NT2/D1 (cell line): Measurements from ENCODE around the gene LGALS4.
"Not testable (repeated sequence)": the region's sequence is repeated elsewhere in the genome, so short reads cannot be mapped to it uniquely, and the experiment has no call there.

Source experiments
- DNase-seq: peaks from one replicate; pipeline ENCODE4 v3.0.0-alpha.2; 2011; ENCODE audit warnings: low read depth, low spot score
- H3K27me3 ChIP-seq: 2 replicates; pipeline ENCODE4 v1.6.0; 2011; ENCODE audit warnings: mild to moderate bottlenecking; ENCODE audit not compliant: insufficient read length, insufficient read depth
- H3K36me3 ChIP-seq: 2 replicates; pipeline ENCODE4 v1.6.1; 2011; ENCODE audit warnings: mild to moderate bottlenecking, low read length, mixed read lengths; ENCODE audit not compliant: insufficient read depth, insufficient read length
- H3K4me1 ChIP-seq: 2 replicates; pipeline ENCODE4 v1.5.1; 2011; ENCODE audit not compliant: insufficient read depth, insufficient read length
- H3K4me3 ChIP-seq: 2 replicates; pipeline ENCODE4 v1.5.1; 2011; ENCODE audit warnings: low read depth; ENCODE audit not compliant: insufficient read length
- H3K9ac ChIP-seq: 2 replicates; pipeline ENCODE4 v1.6.0; 2011; ENCODE audit warnings: low read depth; ENCODE audit not compliant: insufficient read length
- H3K9me3 ChIP-seq: 2 replicates; pipeline ENCODE4 v1.5.1; 2011; ENCODE audit warnings: mild to moderate bottlenecking, low read length; ENCODE audit not compliant: insufficient read depth
- SUZ12 ChIP-seq: IDR thresholded peaks from 2 replicates; pipeline ENCODE4 v1.6.1; 2011; ENCODE audit not compliant: insufficient read length, insufficient read depth; ENCODE audit errors: extremely low read depth
- YY1 ChIP-seq: IDR thresholded peaks from 2 replicates; pipeline ENCODE4 v1.6.1; 2011; ENCODE audit not compliant: insufficient read length, insufficient read depth
- ZNF274 ChIP-seq: IDR thresholded peaks from 2 replicates; pipeline ENCODE4 v1.6.1; 2011; ENCODE audit warnings: mild to moderate bottlenecking, low read depth, low read length

Gene LGALS4

DNA sequence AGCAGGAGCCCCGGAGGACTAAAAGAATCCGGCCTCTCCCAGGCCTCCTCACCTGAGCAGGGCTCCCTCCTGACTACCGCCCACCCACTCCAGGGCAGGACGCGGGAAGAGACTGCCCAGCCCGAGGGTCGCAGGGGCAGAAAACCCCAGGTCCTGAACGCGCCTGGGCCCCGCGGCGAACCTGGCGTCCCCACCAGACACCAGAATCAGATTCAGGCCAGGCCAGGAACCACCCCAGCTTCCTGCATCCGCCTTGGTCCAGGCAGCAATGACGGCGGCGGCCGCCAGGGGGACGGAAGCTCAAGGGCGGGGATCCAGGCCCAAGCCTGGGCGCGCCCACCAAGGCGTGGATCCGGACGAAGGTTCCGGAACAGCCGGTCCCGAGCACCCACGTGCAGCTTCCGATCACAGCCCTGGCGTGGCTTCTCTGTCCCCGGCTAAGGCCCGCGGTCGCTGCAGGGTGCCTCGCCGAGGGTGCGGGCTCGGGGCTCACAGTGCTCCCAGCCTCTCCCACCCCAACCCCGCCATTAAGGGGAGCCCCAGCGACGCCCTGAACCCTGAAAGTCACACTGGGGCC, 43.0 kb downstream of the LGALS4 start:
- DNase-seq, result peak; percentile 5
- Histone ChIP-seq H3K4me3 (peak overlapping the region; percentile 15), H3K9ac (peak overlapping the region; percentile 21), H3K36me3 (no peaks in the 10 kb centered on the region), H3K27me3 (no peaks in the 10 kb centered on the region), H3K4me1 (peaks cover 3% of the 10 kb centered on the region), H3K9me3 (no peaks in the 10 kb centered on the region)
- no peak for TF ChIP-seq SUZ12

DNA sequence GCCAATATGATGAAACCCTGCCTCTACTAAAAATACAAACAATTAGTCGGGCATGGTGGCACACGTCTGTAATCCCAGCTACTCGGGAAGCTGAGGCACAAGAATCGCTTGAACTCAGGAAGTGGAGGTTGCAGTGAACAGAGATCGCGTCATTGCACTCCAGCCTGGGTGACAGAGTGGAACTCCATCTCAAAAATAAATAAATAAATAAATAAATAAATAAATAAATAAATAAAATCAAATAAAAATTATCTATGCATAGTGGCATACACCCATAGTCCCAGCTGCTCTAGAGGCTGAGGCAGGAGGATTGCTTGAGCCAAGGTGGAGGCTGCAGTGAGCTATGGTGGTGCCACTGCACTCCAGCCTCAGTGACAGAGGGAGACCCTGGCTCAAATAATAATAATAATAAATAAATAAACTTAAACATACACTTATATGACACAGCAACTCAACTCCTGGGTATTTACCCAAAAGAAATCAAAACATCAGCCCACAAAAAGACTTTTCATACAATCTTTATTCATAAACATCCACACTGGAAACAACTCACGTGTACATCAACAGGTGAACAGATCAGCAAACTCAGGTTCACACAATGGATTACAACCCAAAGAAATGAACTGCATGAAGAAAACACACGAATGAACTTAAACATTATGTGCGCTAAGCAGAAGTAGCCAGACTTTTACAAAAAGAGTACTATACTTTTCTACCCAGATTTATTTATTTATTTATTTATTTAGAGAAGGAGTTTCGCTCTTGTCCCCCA, 46.3 kb downstream of the LGALS4 start:
- Histone ChIP-seq H3K9ac (no peak overlapping the region), H3K9me3 (no peaks in the 10 kb centered on the region), H3K4me1 (no peaks in the 10 kb centered on the region), H3K4me3 (no peak overlapping the region), H3K27me3 (no peaks in the 10 kb centered on the region), H3K36me3 (no peaks in the 10 kb centered on the region)
- no peak for DNase-seq
- TF ChIP-seq YY1 (no peak), SUZ12 (no peak), ZNF274 (no peak)

DNA sequence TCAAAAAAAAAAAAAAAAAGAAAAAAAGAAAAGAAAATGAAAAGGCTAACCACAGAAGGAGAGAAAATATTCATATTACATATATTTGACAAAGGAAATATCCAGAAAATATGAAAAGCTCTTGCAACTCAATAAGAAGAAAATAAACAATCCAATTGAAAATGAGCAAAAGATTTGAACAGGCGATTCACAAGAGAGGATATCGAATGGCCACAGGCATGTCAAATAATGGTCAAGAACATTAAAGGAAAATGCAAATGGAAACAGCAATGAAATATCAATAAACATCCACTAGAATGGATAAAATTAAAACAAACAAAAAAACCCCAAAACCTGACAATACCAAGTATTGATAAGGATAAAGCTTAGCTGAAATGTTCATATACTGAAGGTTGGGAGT, 47.5 kb downstream of the LGALS4 start:
- DNase-seq, result no peak
- Histone ChIP-seq H3K9ac (no peak overlapping the region), H3K4me3 (no peak overlapping the region), H3K4me1 (no peaks in the 10 kb centered on the region), H3K27me3 (no peaks in the 10 kb centered on the region), H3K9me3 (no peaks in the 10 kb centered on the region), H3K36me3 (no peaks in the 10 kb centered on the region)
- TF ChIP-seq YY1 (no peak), ZNF274 (no peak), SUZ12 (no peak)

DNA sequence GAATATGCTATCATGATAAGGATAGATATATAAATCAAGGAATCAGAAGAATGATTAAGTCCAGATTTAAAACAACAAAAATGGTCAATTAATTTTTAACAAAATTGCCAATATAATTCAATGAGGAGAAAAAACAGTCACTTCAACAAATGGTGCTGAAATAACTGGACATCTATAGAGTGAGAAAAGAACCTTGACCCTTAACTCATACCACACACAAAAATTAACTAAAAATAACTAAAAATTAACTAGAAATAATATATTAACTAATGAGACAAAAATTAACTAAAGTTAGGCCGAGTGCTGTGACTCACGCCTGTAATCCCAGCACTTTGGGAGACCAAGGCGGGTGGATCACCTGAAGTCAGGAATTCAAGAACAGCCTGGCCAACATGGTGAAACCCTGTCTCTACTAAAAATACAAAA, 48.9 kb downstream of the LGALS4 start:
- TF ChIP-seq SUZ12 (no peak), ZNF274 (no peak), YY1 (no peak)
- H3K4me3 ChIP-seq, result no peak overlapping the region
- H3K9me3 ChIP-seq, result no peaks in the 10 kb centered on the region
- no peaks in the 10 kb centered on the region for H3K36me3 ChIP-seq
- H3K9ac ChIP-seq, result no peak overlapping the region
- no peaks in the 10 kb centered on the region for H3K27me3 ChIP-seq
- H3K4me1 ChIP-seq, result no peaks in the 10 kb centered on the region
- no peak for DNase-seq

DNA sequence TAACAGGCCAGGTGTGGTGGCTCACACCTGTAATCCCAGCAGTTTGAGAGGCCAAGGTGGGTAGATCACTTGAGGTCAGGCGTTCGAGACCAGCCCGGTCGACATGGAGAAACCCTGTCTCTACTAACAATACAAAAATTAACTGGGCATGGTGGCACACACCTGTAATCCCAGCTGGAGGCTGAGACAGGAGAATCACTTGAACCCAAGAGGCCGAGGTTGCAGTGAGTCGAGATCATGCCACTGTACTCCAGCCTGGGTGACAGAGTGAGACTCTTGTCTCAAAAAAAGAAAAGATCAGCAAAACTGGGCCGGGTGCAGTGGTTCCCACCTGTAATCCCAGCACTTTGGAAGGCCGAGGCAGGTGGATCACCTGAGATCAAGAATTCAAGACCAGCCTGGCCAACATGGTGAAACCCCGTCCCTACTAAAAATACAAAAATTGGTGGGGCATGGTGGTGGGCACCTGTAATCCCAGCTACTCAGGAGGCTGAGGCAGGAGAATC, 50.8 kb downstream of the LGALS4 start:
- not testable (repeated sequence) for H3K9me3 ChIP-seq, H3K36me3 ChIP-seq

DNA sequence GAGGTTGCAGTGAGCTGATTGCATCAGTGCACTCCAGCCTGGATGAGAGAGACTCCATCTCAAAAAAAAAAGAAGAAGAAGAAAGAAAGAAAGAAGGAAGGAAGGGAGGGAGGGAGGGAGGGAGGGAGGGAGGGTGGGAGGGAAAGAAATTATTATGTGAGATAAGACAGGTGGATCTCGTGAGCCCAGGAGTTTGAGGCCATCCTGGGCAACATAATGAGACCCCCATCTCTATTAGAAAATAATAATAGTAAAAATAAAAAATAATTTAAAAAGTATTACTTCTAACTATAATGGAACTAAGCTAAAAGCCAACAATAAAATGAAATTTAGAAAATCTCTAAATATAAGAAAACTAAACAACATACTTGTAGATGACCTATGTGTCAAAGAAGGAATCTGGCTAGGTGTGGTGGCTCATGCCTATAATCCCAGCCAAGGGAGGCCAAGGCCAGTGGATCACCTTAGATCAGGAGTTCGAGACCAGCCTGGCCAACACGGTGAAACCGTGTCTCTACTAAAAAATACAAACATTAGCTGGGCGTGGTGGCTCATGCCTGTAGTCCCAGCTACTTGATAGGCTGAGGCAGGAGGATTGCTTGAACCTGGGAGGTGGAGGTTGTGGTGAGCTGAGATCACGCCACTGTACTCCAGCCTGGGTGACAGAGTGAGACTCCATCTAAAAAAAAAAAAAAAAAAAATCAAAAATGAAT, 51.8 kb downstream of the LGALS4 start:
- H3K27me3 ChIP-seq, DNase-seq, H3K9me3 ChIP-seq, H3K9ac ChIP-seq, H3K4me1 ChIP-seq, H3K36me3 ChIP-seq, H3K4me3 ChIP-seq: not testable (repeated sequence)

More for the DNA sequence above, 50.8 kb downstream of the LGALS4 start:
- not testable (repeated sequence) for H3K27me3 ChIP-seq, DNase-seq, H3K4me3 ChIP-seq, H3K9ac ChIP-seq, H3K4me1 ChIP-seq

DNA sequence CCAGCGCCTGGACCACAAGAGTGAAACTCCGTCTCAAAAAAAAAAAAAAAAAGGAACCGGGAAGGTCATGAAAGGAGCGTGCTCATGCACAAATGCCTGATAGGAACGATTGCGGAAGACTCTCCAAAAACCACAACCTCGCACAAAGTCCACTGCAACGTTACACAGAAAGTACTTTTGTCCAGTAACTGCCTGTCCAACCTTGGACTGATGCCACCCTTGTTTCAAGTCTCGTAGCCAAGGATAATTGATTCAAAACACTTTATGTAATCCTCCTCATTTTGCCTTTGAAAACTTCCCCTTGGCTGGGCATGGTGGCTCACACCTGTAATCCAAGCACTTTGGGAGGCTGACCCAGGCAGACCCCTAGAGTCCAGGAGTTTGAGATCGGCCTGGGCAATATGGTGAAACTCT, 53.1 kb downstream of the LGALS4 start:
- TF ChIP-seq ZNF274 (no peak), SUZ12 (no peak), YY1 (no peak)
- Histone ChIP-seq H3K9ac (no peak overlapping the region), H3K27me3 (no peaks in the 10 kb centered on the region), H3K4me1 (no peaks in the 10 kb centered on the region), H3K36me3 (no peaks in the 10 kb centered on the region), H3K9me3 (no peaks in the 10 kb centered on the region), H3K4me3 (no peak overlapping the region)
- no peak for DNase-seq

DNA sequence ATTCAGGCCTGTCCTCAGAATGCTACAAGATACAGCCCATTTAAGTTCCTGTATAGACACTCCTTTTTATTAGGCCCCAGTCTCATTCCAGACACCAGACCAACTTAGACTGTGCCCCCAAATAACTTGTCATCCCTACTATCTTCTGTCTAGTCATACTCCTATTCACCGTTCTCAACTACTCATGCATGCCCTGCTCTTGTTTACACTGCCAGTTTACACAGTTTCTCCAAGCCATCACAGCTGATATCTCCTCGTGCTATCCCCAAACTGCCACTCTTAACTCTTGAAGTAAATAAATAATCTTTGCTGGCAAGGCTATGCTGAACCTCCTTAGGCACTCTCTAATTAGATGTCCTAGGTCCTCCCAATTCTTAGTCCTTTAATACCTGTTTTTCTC, 58.5 kb downstream of the LGALS4 start:
- H3K27me3 ChIP-seq, H3K9ac ChIP-seq, H3K4me1 ChIP-seq, DNase-seq, H3K4me3 ChIP-seq, H3K36me3 ChIP-seq, H3K9me3 ChIP-seq: not testable (repeated sequence)

DNA sequence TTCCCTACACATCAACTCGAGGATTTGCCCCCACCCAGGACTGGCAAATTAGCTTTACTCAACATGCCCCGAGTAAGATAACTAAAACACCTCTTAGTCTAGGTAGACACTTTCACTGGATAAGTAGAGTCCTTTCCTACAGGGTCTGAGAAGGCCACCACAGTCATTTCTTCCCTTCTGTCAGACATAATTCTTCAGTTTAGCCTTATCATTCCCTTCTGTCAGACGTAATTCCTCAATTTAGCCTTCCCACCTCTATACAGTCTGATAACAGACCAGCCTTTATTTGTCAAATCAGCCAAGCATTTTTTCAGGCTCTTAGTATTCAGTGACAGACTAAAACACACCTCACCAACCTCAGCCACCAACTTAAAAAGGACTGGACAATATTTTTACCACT, 59.0 kb downstream of the LGALS4 start:
- not testable (repeated sequence) for H3K4me1 ChIP-seq, H3K27me3 ChIP-seq, H3K9ac ChIP-seq, DNase-seq, H3K4me3 ChIP-seq, H3K9me3 ChIP-seq, H3K36me3 ChIP-seq
